Neuronal stem cell (in vitro differentiated cells): ENCODE measurements around the gene ZNF813.
"Not testable (repeated sequence)": the region's sequence is repeated elsewhere in the genome, so short reads cannot be mapped to it uniquely, and the experiment has no call there.

Experiments used
- DNase-seq: peaks from one replicate; pipeline ENCODE4 v3.0.0-alpha.2; 2013; ENCODE audit warnings: low spot score
- H2AFZ ChIP-seq: one replicate; pipeline ENCODE4 v1.6.1; 2013; ENCODE audit warnings: mild to moderate bottlenecking, low read length, inconsistent platforms
- H2AK5ac ChIP-seq: 2 replicates; pipeline ENCODE4 v1.6.1; 2013; ENCODE audit warnings: low read depth, mild to moderate bottlenecking, inconsistent platforms, low read length, moderate library complexity, mixed read lengths
- H2BK120ac ChIP-seq: 2 replicates; pipeline ENCODE4 v1.6.1; 2013; ENCODE audit warnings: low read depth, mild to moderate bottlenecking, inconsistent platforms, low read length, moderate library complexity, mixed read lengths
- H2BK12ac ChIP-seq: one replicate; pipeline ENCODE4 v1.6.1; 2013; ENCODE audit warnings: low read length, inconsistent platforms
- H2BK15ac ChIP-seq: 2 replicates; pipeline ENCODE4 v1.6.1; 2013; ENCODE audit warnings: mild to moderate bottlenecking, low read length, inconsistent platforms, mixed read lengths
- H2BK5ac ChIP-seq: one replicate; pipeline ENCODE4 v1.6.1; 2013; ENCODE audit warnings: inconsistent platforms, mild to moderate bottlenecking, low read length, moderate library complexity
- H3K14ac ChIP-seq: one replicate; pipeline ENCODE4 v1.6.1; 2013; ENCODE audit warnings: low read length, inconsistent platforms
- H3K18ac ChIP-seq: 2 replicates; pipeline ENCODE4 v1.6.1; 2013; ENCODE audit warnings: low read length, inconsistent platforms
- H3K23ac ChIP-seq: 2 replicates; pipeline ENCODE4 v1.6.1; 2013; ENCODE audit warnings: low read depth, mild to moderate bottlenecking, mixed read lengths, low read length, inconsistent platforms; ENCODE audit not compliant: poor library complexity
- H3K27ac ChIP-seq: replicated peaks from 3 replicates; pipeline ENCODE4 v1.5.1; 2013; ENCODE audit warnings: low read length, inconsistent platforms
- H3K27me3 ChIP-seq, 3 experiments: 2 replicates each; pipeline ENCODE4 v1.6.1; 2013; ENCODE audit warnings: low read length in 3 of 3, mild to moderate bottlenecking in 2 of 3, inconsistent platforms in 1 of 3, low read depth in 1 of 3, mixed read lengths in 1 of 3, moderate library complexity in 1 of 3; ENCODE audit not compliant: control insufficient read depth in 3 of 3, insufficient read depth in 3 of 3
- H3K36me3 ChIP-seq, 2 donors: replicated peaks in 1 of 2; 2 replicates each; pipeline ENCODE4 v1.6.1; 2013; ENCODE audit warnings: low read length in 2 of 2; ENCODE audit not compliant: control insufficient read depth in 2 of 2, insufficient read depth in 2 of 2
- H3K4ac ChIP-seq: 2 replicates; pipeline ENCODE4 v1.6.1; 2013; ENCODE audit warnings: inconsistent platforms, mild to moderate bottlenecking, low read length, moderate library complexity
- H3K4me1 ChIP-seq, 2 donors: 1 replicate in 1 of 2; 2 replicates in 1 of 2; pipeline ENCODE4 v1.6.1; 2013; ENCODE audit warnings: low read length in 2 of 2, low read depth in 1 of 2; ENCODE audit not compliant: control insufficient read depth in 2 of 2, insufficient read depth in 1 of 2
- H3K4me2 ChIP-seq: one replicate; pipeline ENCODE4 v1.6.1; 2013; ENCODE audit warnings: mild to moderate bottlenecking, low read length, inconsistent platforms; ENCODE audit not compliant: insufficient read depth, poor library complexity, severe bottlenecking
- H3K4me3 ChIP-seq, 2 donors: 2 replicates each; pipeline ENCODE4 v1.5.1; 2013; ENCODE audit warnings: low read length in 2 of 2, mild to moderate bottlenecking in 2 of 2, inconsistent platforms in 1 of 2, moderate library complexity in 1 of 2
- H3K79me1 ChIP-seq: one replicate; pipeline ENCODE4 v1.6.1; 2013; ENCODE audit warnings: low read depth, mild to moderate bottlenecking, inconsistent platforms, low read length, moderate library complexity
- H3K9ac ChIP-seq: one replicate; pipeline ENCODE4 v1.6.1; 2013; ENCODE audit warnings: mild to moderate bottlenecking, low read depth, low read length, inconsistent platforms; ENCODE audit not compliant: poor library complexity
- H3K9me3 ChIP-seq, 2 donors: replicated peaks in 1 of 2; 2 replicates each; pipeline versions ENCODE3 to v1.6.1; 2013; ENCODE audit warnings: low read length in 2 of 2, mild to moderate bottlenecking in 2 of 2, inconsistent platforms in 1 of 2, low read depth in 1 of 2, mixed read lengths in 1 of 2, moderate library complexity in 1 of 2; ENCODE audit not compliant: control insufficient read depth in 2 of 2, insufficient read depth in 1 of 2
- H4K8ac ChIP-seq: one replicate; pipeline ENCODE4 v1.6.1; 2013; ENCODE audit warnings: low read depth, mild to moderate bottlenecking, inconsistent platforms, low read length, moderate library complexity
- H4K91ac ChIP-seq: one replicate; pipeline ENCODE4 v1.6.1; 2013; ENCODE audit warnings: low read length, low read depth, mild to moderate bottlenecking, inconsistent platforms; ENCODE audit not compliant: poor library complexity
- WGBS, 2 donors: extraction: QIAGEN DNeasy Blood & Tissue Kit; methylation state at CpG; one replicate each; pipeline ENCODE4 v1.1.7; 2013; ENCODE audit warnings: missing lambda C conversion rate in 2 of 2, mixed read lengths in 1 of 2; ENCODE audit not compliant: insufficient read length in 2 of 2, insufficient replicate concordance in 1 of 2; ENCODE audit errors: extremely low coverage in 2 of 2; 5-methylcytosine and 5-hydroxymethylcytosine counted together

ZNF813 gene

GRCh38 chr19:53423680-53424079 lies 43.9 kb upstream of the ZNF813 start:
- H3K27me3 ChIP-seq, H2BK120ac ChIP-seq, H3K14ac ChIP-seq, H3K79me1 ChIP-seq, H3K27ac ChIP-seq, H3K18ac ChIP-seq, H2BK12ac ChIP-seq, DNase-seq, H4K91ac ChIP-seq, H3K23ac ChIP-seq, H2AFZ ChIP-seq, H2BK5ac ChIP-seq, H3K9ac ChIP-seq, H3K4me1 ChIP-seq, H3K4me2 ChIP-seq, H3K4me3 ChIP-seq, H2BK15ac ChIP-seq, H3K9me3 ChIP-seq, H4K8ac ChIP-seq, H3K4ac ChIP-seq, H2AK5ac ChIP-seq, H3K36me3 ChIP-seq: not testable (repeated sequence)
- WGBS, 2 donors = no CpG with 5 or more reads among the region's 8 CpGs

GRCh38 chr19:53424968-53425597 lies 42.5 kb upstream of the ZNF813 start:
- H3K18ac ChIP-seq = no peak overlapping the region
- H3K4me2 ChIP-seq = no peak overlapping the region
- no peak overlapping the region for H2AK5ac ChIP-seq
- H3K9me3 ChIP-seq = no peaks in the 10 kb centered on the region
- no peak overlapping the region for H3K14ac ChIP-seq
- no peak overlapping the region for H2BK120ac ChIP-seq
- peak; percentile 67 for DNase-seq
- H3K36me3 ChIP-seq = no peaks in the 10 kb centered on the region
- no peak overlapping the region for H3K27ac ChIP-seq
- H2BK5ac ChIP-seq = peak overlapping the region; percentile 39
- H4K91ac ChIP-seq = no peak overlapping the region
- H3K23ac ChIP-seq = no peak overlapping the region
- no peak overlapping the region for H4K8ac ChIP-seq
- H3K27me3 ChIP-seq = no peaks in the 10 kb centered on the region
- no peak overlapping the region for H2AFZ ChIP-seq
- WGBS, 2 donors = no CpG with 5 or more reads among the region's 9 CpGs
- H3K4me1 ChIP-seq = no peaks in the 10 kb centered on the region
- H3K79me1 ChIP-seq = no peaks in the 10 kb centered on the region
- no peak overlapping the region for H3K4ac ChIP-seq
- no peak overlapping the region for H3K9ac ChIP-seq
- no peak overlapping the region for H2BK12ac ChIP-seq
- no peak overlapping the region for H2BK15ac ChIP-seq
- H3K4me3 ChIP-seq = no peak overlapping the region

- Histone ChIP-seq H3K9me3 (peaks cover 0 to 5% of the 10 kb centered on the region in 2 donors), H3K23ac (no peak within 1 kb of the TSS), H3K79me1 (no peaks in the 10 kb centered on the region), H2AK5ac (no peak within 1 kb of the TSS), H2BK5ac (no peak within 1 kb of the TSS), H4K91ac (no peak within 1 kb of the TSS), H4K8ac (peak within 1 kb of the TSS; percentile 82), H3K27me3 (no peaks in the 10 kb centered on the region), H2BK12ac (no peak within 1 kb of the TSS), H3K14ac (peak within 1 kb of the TSS; percentile 82), H3K27ac (peak within 1 kb of the TSS; percentile 66), H3K4me3 (peak within 1 kb of the TSS; percentile 62 to 91), H3K4ac (no peak within 1 kb of the TSS), H2AFZ (peak within 1 kb of the TSS; percentile 99), H3K36me3 (peaks cover 3 to 29% of the 10 kb centered on the region in 2 donors), H2BK15ac (peak within 1 kb of the TSS; percentile 67), H3K4me2 (peak within 1 kb of the TSS; percentile 91), H2BK120ac (no peak within 1 kb of the TSS), H3K9ac (peak within 1 kb of the TSS; percentile 92), H3K4me1 (peaks cover 3 to 5% of the 10 kb centered on the region in 2 donors), H3K18ac (peak within 1 kb of the TSS; percentile 76)
- no CpG with 5 or more reads among the region's 46 CpGs for WGBS, 2 donors
- peak; percentile 90 for DNase-seq
Measured at GRCh38 chr19:53431399-53432087, 36.0 kb upstream of the ZNF813 start, which contains the start of gene ZNF761. ZNF761 (plus strand) TSS chr19:53431984; CDS start chr19:53447269, 15,285 bp downstream.

- WGBS, 2 donors = no CpG with 5 or more reads among the region's 30 CpGs
- Histone ChIP-seq H3K27me3 (no peaks in the 10 kb centered on the region), H2AK5ac (no peak overlapping the region), H2BK120ac (no peak overlapping the region), H3K79me1 (no peaks in the 10 kb centered on the region), H3K4me1 (peaks cover 3 to 5% of the 10 kb centered on the region in 2 donors), H3K23ac (no peak overlapping the region), H3K9ac (peak overlapping the region; percentile 92), H2AFZ (peak overlapping the region; percentile 99), H4K8ac (peak overlapping the region; percentile 82), H3K14ac (peak overlapping the region; percentile 82), H3K4me2 (peak overlapping the region; percentile 91), H4K91ac (no peak overlapping the region), H2BK15ac (no peak overlapping the region), H2BK5ac (no peak overlapping the region), H3K36me3 (peaks cover 3 to 33% of the 10 kb centered on the region in 2 donors), H3K4me3 (peak overlapping the region; percentile 62 to 91), H3K18ac (peak overlapping the region; percentile 76), H3K27ac (no peak overlapping the region), H3K4ac (no peak overlapping the region), H3K9me3 (peaks cover 0 to 5% of the 10 kb centered on the region in 2 donors), H2BK12ac (no peak overlapping the region)
- peak; percentile 4 for DNase-seq
Measured at GRCh38 chr19:53432088-53432661, 35.4 kb upstream of the ZNF813 start.
